ENCODE measurements around the gene TTLL3. TPM values are rescaled to one million over a fixed set of nuclear protein-coding genes. Genes with fewer than 3 reads are reported as not detected.

TTLL3 gene
- total RNA-seq, 1 donor from 2014 or later: 53.6 TPM

- Mint-ChIP-seq H3K27me3 (ENCODE audit: unreplicated experiment) (no peaks in the 10 kb centered on the region), H3K4me3 (ENCODE audit: unreplicated experiment) (no peak overlapping the region), H3K9me3 (ENCODE audit: unreplicated experiment) (no peaks in the 10 kb centered on the region), H3K36me3 (ENCODE audit: unreplicated experiment) (peaks cover 24% of the 10 kb centered on the region), H3K4me1 (ENCODE audit: unreplicated experiment) (peaks cover 27% of the 10 kb centered on the region), H3K27ac (ENCODE audit: unreplicated experiment) (peak overlapping the region; percentile 34)
- TF ChIP-seq CTCF (IDR thresholded peaks at IDR 0.05): no peak
- DNase-seq (ENCODE audit: extremely low spot score, unreplicated experiment): no peak
Observed at GRCh38 chr3:9806688-9807589, 3.1 kb upstream of the TTLL3 start.

- Mint-ChIP-seq H3K9me3 (ENCODE audit: unreplicated experiment) (no peaks in the 10 kb centered on the region), H3K4me3 (ENCODE audit: unreplicated experiment) (no peak overlapping the region), H3K27ac (ENCODE audit: unreplicated experiment) (peak overlapping the region; percentile 99), H3K4me1 (ENCODE audit: unreplicated experiment) (peaks cover 27% of the 10 kb centered on the region), H3K27me3 (ENCODE audit: unreplicated experiment) (no peaks in the 10 kb centered on the region), H3K36me3 (ENCODE audit: unreplicated experiment) (peaks cover 24% of the 10 kb centered on the region)
- DNase-seq (ENCODE audit: extremely low spot score, unreplicated experiment): no peak
- TF ChIP-seq CTCF (IDR thresholded peaks at IDR 0.05): no peak
Observed at GRCh38 chr3:9807981-9808344, 2.1 kb upstream of the TTLL3 start.

GRCh38 chr3:9808345-9809037 is 1.6 kb upstream of the TTLL3 start:
- TF ChIP-seq CTCF (IDR thresholded peaks at IDR 0.05): peak; percentile 35
- no peaks in the 10 kb centered on the region for H3K9me3 Mint-ChIP-seq (ENCODE audit: unreplicated experiment)
- peak overlapping the region; percentile 99 for H3K27ac Mint-ChIP-seq (ENCODE audit: unreplicated experiment)
- H3K4me3 Mint-ChIP-seq (ENCODE audit: unreplicated experiment): no peak overlapping the region
- DNase-seq (ENCODE audit: extremely low spot score, unreplicated experiment): no peak
- peaks cover 22% of the 10 kb centered on the region for H3K36me3 Mint-ChIP-seq (ENCODE audit: unreplicated experiment)
- peaks cover 27% of the 10 kb centered on the region for H3K4me1 Mint-ChIP-seq (ENCODE audit: unreplicated experiment)
- no peaks in the 10 kb centered on the region for H3K27me3 Mint-ChIP-seq (ENCODE audit: unreplicated experiment)

- no peak for DNase-seq (ENCODE audit: extremely low spot score, unreplicated experiment)
- Mint-ChIP-seq H3K27me3 (ENCODE audit: unreplicated experiment) (no peaks in the 10 kb centered on the region), H3K36me3 (ENCODE audit: unreplicated experiment) (peaks cover 15% of the 10 kb centered on the region), H3K4me1 (ENCODE audit: unreplicated experiment) (peaks cover 27% of the 10 kb centered on the region), H3K9me3 (ENCODE audit: unreplicated experiment) (no peaks in the 10 kb centered on the region), H3K4me3 (ENCODE audit: unreplicated experiment) (peak overlapping the region; percentile 84), H3K27ac (ENCODE audit: unreplicated experiment) (peak overlapping the region; percentile 99)
- no peak for TF ChIP-seq CTCF (IDR thresholded peaks at IDR 0.05)
Observed at GRCh38 chr3:9809239-9809614, 835 bp upstream of the TTLL3 start.

- peaks cover 9% of the 10 kb centered on the region for H3K36me3 Mint-ChIP-seq (ENCODE audit: unreplicated experiment)
- peak overlapping the region; percentile 70 for H3K4me3 Mint-ChIP-seq (ENCODE audit: unreplicated experiment)
- no peaks in the 10 kb centered on the region for H3K27me3 Mint-ChIP-seq (ENCODE audit: unreplicated experiment)
- H3K4me1 Mint-ChIP-seq (ENCODE audit: unreplicated experiment): peaks cover 27% of the 10 kb centered on the region
- TF ChIP-seq CTCF (IDR thresholded peaks at IDR 0.05): no peak
- no peak for DNase-seq (ENCODE audit: extremely low spot score, unreplicated experiment)
- no peaks in the 10 kb centered on the region for H3K9me3 Mint-ChIP-seq (ENCODE audit: unreplicated experiment)
- peak overlapping the region; percentile 71 for H3K27ac Mint-ChIP-seq (ENCODE audit: unreplicated experiment)
Observed at GRCh38 chr3:9810433-9810770, 340 bp downstream of the TTLL3 start.
